ENCODE results near the gene CDK5R1. TPM values are rescaled to one million over a fixed set of nuclear protein-coding genes. Genes with fewer than 3 reads are reported as not detected.

CDK5R1 gene
- total RNA-seq, 1 donor from 2014 or later, result 1.3 TPM

- no peaks in the 10 kb centered on the region for H3K27me3 ChIP-seq (ENCODE audit: low read depth)
- H3K4me3 ChIP-seq, result peak overlapping the region; percentile 51
- peaks cover 12% of the 10 kb centered on the region for H3K36me3 ChIP-seq
- DNase-seq (peak; percentile 75), ATAC-seq (peak; percentile 89 to 91)
- H3K9me3 ChIP-seq, result no peaks in the 10 kb centered on the region
- peak overlapping the region; percentile 66 for H3K27ac ChIP-seq
- TF ChIP-seq CTCF (IDR thresholded peaks at IDR 0.05), result no peak
- H3K4me1 ChIP-seq, result peaks cover 31% of the 10 kb centered on the region
- intact Hi-C loops (cut with DNase I), result no loop called here
These were observed 587 bp upstream of the CDK5R1 start for GRCh38 chr17:32486111-32486700.

GRCh38 chr17:32487473-32488176 is 832 bp downstream of the CDK5R1 start:
- no peaks in the 10 kb centered on the region for H3K36me3 ChIP-seq
- peak overlapping the region; percentile 60 for H3K4me3 ChIP-seq
- no peaks in the 10 kb centered on the region for H3K27me3 ChIP-seq (ENCODE audit: low read depth)
- peak; percentile 45 for DNase-seq
- TF ChIP-seq CTCF (IDR thresholded peaks at IDR 0.05), result no peak
- no peak overlapping the region for H3K27ac ChIP-seq
- H3K9me3 ChIP-seq, result no peaks in the 10 kb centered on the region
- intact Hi-C loops (cut with DNase I), result no loop called here
- ATAC-seq, result no peak
- H3K4me1 ChIP-seq, result peaks cover 41% of the 10 kb centered on the region

GRCh38 chr17:32488177-32488542 is 1.4 kb downstream of the CDK5R1 start:
- Histone ChIP-seq H3K27ac (no peak overlapping the region), H3K27me3 (ENCODE audit: low read depth) (no peaks in the 10 kb centered on the region), H3K9me3 (no peaks in the 10 kb centered on the region), H3K4me3 (no peak overlapping the region), H3K36me3 (no peaks in the 10 kb centered on the region), H3K4me1 (peaks cover 43% of the 10 kb centered on the region)
- DNase-seq (peak; percentile 31), ATAC-seq (no peak)
- intact Hi-C loops (cut with DNase I), result no loop called here
- TF ChIP-seq CTCF (IDR thresholded peaks at IDR 0.05), result no peak

GRCh38 chr17:32488604-32489180 is 1.9 kb downstream of the CDK5R1 start:
- Histone ChIP-seq H3K27ac (no peak overlapping the region), H3K36me3 (no peaks in the 10 kb centered on the region), H3K4me3 (no peak overlapping the region), H3K9me3 (no peaks in the 10 kb centered on the region), H3K4me1 (peaks cover 42% of the 10 kb centered on the region), H3K27me3 (ENCODE audit: low read depth) (no peaks in the 10 kb centered on the region)
- no peak for TF ChIP-seq CTCF (IDR thresholded peaks at IDR 0.05)
- ATAC-seq (no peak), DNase-seq (peak; percentile 41)
- intact Hi-C loops (cut with DNase I), result no loop called here

GRCh38 chr17:32489320-32490100 is 2.7 kb downstream of the CDK5R1 start:
- no peak for ATAC-seq
- intact Hi-C loops (cut with DNase I), result no loop called here
- H3K4me1 ChIP-seq, result peaks cover 42% of the 10 kb centered on the region
- no peaks in the 10 kb centered on the region for H3K9me3 ChIP-seq
- DNase-seq, result peak; percentile 21
- no peak overlapping the region for H3K4me3 ChIP-seq
- no peak for TF ChIP-seq CTCF (IDR thresholded peaks at IDR 0.05)
- H3K36me3 ChIP-seq, result no peaks in the 10 kb centered on the region
- H3K27me3 ChIP-seq (ENCODE audit: low read depth), result no peaks in the 10 kb centered on the region
- no peak overlapping the region for H3K27ac ChIP-seq
